A172 (cell line): ENCODE results near the gene DYNLL2. TPM values are rescaled to one million over a fixed set of nuclear protein-coding genes. Genes with fewer than 3 reads are reported as not detected.
"Not testable (repeated sequence)": the region's sequence is repeated elsewhere in the genome, so short reads cannot be mapped to it uniquely, and the experiment has no call there.

Source experiments
- DNase-seq: peaks from one replicate; pipeline ENCODE4 v3.0.0-alpha.2; 2015; ENCODE audit warnings: low spot score
- total RNA-seq: library from RNA; depleted of rRNA; stranded (reverse); fragments of >200 nt; shearing (Covaris generic); gene quantifications from 2 replicates; pipeline ENCODE4 v1.2.3, GENCODE V29; 2014; rRNA removed

Gene DYNLL2
- total RNA-seq = 20.7 and 21.0 TPM in 2 replicates

DNA sequence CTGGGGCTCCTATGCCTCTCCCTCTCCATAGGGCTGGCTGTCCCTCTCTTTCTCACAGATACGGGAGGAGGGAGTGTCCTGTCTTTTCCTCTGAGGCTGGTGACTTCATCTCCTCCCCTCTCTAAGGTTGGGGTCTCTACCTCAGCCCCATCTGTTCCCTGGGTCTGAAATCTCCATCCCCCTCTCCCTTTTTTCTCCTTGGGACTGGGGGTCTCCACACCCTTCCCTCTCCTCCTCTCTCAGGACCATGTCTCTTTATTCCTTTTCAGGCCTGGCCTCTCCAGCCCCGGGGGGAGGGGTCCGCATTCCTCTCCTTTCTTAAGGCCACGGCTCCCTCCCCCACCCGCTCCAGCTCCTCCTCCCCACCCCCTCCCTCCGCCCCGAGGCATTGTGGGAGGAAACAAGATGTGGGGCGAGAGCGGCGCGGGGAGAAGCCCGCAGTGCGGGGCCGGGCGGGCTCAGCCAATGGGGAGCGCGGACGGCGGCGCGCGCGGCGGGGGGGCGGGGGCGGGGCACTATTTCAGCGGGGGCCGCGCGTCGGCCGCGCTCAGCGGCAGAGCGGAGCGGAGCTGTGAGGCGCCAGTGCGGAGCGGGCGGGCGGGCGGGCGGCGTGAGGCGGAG is at the start of gene DYNLL2:
TSS of gene DYNLL2 (plus strand) at position 550 of the 621 bp plus-strand sequence. CDS start 3,672 bp downstream, outside the sequence.
- peak; percentile 67 for DNase-seq

DNA sequence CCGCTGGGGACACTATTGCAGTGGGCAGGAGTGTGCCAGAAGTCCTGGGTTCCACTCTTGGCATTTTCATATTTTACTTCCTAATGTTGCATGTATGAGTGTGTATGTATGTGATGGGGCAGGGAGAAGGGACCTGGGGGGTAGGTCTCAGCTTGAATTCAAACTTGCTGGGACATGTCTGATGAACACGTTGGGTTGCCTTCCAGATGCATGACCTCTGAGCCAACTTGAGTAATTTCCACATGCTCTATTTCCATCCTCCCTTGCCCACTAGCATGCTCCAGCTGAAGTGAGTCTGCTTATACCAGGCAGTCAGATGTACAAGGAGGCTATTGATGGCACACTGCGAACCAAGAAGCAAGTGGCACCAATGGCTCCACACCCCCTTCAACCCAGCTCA is 43.2 kb upstream of the DYNLL2 start:
- DNase-seq = no peak

DNA sequence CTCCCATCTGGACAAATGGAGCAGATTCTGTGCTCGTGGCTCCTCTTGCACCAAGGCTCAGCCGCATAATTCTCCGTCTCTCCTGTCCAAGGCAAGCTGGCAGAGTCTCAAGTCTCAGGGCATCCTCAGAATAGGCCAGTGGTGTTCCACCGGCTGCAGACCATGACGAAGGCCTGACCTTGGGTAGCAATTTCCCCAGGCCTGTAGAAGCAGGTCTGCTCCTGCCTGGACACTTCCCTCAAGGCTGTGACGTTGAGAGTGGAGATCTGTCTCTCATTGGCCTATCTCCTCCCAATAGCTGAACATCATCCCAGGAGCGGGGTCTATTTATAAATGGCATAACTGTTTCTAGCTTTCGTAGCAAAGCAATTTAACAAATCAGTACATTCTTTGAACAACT is 42.8 kb upstream of the DYNLL2 start:
- no peak for DNase-seq

DNA sequence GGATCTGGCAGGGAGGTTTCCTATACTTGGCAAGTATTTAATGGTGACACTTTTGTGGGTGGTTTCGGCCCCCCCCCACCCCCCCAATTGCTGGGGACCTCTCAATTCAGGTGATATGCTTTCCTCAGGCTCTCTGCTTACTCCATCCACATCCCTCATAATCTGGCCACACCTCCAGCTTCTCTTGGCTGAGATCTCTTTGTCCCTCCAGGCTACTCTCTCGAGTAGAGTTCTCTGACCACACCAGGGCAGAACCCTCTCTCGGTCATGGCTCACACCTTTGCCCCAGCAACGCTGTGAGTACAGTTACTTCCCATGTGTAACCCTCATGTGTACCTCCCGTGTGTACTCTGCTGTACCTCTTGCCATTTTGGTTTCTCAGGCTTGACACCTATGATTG is 42.1 kb upstream of the DYNLL2 start:
- no peak for DNase-seq

DNA sequence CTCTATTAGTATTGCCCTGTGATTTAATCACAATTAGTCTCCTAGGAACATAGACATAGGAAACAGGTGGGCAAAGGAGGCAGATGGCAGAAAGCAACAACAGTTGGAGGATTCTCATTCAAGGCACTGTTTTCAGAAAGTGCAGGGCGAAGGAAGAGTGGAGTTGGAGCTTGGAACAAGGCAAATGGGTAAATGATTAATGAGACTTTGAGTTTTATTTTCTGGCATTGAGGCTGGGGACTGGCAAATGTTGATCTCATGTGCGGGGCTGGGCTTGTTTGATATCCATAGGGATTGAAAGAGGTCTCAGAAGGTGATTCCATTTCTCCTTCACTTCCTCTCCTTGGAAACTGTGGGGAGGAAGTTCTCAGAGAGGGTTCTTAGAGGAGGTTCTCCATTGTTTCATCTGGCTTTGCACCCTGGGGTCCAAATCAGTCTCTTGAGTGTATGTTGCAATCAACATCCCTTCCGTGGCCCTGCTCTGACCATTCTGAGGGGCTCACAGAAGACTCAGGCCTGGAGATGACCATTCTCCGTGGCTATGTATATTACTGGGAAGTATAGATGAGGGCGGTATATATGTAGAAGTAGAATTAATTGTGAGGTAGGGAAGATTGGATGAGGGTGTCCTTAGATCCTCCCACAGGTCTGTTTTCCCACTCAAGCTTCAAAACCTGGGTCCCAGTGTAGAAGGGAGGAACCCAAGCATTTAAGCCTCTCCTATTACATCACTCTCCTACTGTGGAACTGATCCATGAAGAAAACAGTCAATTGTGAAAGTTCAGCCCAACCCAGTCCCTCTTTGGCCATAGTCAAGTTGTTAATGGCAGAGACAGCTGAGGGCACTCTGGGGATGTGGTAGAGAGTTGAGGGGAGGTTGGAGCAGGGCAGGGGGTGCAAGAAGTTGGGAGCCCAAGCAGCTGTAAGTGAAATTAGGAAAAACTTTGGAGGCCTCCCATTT is 39.7 kb upstream of the DYNLL2 start:
- DNase-seq = no peak

DNA sequence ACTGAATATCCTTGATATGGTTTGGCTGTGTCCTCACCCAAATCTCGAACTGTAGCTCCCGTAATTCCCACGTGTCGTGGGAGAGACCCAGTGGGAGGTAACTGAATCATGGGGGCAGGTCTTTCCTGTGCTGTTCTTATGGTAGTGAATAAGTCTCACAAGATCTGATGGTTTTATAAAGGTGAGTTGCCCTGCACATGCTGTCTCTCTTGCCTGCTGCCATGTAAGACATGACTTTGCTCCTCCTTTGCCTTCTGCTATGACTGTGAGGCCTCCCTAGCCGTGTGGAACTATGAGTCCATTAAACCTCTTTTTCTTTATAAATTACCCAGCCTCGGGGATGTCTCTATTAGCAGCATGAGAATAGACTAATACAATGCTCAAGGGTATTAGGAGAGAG is 39.0 kb upstream of the DYNLL2 start:
- not testable (repeated sequence) for DNase-seq

DNA sequence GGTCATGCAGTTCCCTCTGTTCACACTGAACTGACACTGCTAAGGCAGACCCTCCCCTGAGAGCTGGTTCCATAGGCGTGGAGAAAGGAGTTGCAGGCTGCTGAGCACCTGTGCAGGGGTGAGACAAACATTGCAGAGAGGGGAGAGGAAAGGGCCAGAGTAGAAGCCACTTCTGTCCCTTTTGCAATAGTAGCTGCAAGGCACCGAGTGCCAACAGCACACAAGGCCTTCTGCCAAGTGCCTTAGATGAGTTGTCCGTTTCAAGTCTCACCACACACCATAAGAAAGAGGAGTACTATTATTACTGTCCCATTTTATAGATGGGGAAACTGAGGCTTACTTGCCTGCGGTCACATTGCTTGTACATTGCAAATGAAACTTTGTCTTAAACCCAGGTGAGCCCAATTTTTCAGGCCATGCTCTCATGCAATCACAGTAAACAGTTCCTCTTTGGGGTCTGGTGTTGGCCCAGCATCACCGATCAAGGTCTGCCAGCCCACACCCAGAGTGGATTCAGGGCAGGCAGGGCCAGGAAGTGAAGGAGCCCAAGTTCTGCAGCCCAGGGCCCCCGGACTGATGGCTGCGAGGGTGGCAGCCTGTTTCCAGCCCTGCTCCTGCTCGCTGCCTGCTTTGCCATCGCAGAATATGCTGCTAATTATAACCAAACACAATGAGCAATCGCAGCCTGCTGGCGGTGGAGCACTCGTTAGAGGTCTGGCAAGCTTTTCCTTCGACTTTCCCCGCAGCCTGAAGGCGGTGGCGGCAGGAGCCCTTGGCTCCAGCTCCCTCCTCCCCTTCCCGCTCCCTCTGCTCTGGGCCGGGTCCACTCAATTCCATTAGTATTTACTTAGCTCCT is 36.8 kb upstream of the DYNLL2 start:
- DNase-seq = no peak

DNA sequence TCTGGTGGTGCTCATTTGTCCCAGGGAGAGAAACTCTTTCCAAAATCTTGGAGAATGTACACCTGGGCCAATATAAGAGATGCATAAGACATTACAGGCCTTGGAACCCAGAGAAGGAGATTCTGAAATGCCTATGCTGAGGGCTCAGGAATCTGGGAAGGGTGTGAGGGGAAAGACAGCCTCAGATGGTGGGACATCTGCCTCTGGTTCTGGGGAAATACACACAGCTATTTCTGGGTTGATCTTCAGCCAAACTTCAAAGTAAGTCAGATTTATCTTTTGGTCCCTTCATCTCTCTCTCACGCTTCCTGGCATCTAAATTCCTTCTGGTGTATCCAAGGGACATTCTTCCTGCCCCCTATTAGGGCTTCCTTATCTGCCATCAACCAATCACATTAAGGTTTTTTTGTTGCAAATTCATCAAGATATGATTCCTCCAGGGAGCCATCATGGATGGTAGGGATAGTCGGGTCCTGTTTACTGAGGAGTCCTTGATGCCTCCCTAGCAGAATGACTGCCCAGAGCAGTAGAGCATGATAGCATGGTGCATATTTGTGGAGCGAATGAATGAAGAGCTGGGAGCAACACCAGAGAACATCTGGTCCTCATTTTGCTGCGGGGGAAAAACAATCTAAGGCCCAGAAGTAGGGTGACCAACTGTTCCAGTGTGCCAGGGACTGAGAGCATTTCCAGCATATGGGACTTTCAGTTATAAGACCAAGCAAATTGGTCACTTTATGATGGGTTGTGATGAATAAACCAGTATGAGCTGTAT is 35.7 kb upstream of the DYNLL2 start:
- no peak for DNase-seq

DNA sequence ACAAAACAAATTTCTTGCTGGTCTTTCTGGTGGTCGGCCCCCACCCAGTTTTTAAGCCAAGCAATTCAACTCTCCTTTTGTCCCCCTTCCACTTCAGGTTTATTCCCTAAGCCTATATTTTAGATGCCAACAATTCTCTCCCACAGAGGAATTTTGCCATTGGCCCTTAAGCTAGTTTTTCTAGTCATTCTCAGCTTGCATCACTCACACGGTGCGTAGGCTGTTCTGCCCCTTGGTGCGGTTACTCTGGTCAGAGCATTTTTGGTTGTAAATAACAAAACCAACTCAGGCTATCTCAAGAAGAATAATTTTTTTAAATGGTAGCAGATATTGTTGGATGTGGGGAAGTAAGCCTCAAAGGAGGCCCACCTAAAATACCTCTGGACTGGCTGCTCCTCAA is 33.7 kb upstream of the DYNLL2 start:
- DNase-seq = no peak

DNA sequence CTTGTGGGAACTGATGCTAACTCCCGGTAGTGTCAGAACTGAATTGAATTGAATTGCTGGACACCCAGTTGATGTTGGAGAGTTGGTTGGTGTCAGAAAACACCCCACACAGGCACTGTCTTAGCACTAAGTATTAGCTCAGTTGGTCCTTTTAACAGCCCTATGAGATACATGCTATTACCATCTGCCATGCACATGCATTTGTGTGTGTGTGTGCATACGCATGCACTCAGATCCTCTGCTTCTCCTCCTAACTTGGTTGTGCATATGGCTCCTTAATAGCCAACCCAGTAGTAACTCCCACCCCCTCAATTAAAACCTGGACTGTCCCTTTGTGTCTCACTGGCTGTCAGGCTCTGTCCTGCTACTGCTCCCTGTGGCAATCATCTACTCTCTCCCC is 32.3 kb upstream of the DYNLL2 start:
- DNase-seq = no peak

DNA sequence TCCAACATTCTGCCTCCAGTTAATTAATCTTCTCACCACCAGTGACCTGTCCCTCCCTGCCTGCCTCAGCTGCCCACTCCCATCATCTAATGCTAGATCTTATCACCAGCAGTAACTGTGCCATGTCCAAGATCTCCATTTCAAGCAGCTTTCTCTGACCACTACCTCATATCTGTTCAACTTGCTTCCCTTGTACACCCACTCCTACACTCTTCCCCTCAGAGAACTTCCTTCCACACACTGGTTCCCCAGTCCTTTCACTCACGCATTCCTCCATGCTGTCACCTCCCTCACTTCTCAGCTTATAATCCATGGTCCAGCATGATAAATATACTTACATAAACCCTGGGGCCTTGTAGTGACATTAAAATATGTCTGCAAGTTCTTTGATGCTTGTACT is 31.8 kb upstream of the DYNLL2 start:
- no peak for DNase-seq

DNA sequence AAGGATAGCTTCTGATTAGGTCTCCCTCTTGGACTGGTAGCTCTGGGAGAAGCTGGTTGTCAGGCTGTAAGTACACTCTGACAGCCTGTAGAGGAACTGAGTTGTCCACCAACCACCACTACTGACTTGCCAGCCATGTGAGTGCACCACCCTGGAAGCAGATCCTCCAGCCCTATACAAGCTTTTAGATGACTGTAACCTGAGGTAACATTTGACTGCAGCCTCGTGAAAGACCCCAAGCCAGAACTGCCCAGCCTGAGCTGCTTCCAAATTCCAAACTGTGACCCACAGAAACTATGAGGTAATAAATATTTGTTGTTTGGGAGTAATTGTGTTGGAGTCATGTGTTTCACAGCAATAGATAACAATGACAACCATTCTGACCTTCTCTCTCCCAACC is 30.8 kb upstream of the DYNLL2 start:
- DNase-seq = no peak

DNA sequence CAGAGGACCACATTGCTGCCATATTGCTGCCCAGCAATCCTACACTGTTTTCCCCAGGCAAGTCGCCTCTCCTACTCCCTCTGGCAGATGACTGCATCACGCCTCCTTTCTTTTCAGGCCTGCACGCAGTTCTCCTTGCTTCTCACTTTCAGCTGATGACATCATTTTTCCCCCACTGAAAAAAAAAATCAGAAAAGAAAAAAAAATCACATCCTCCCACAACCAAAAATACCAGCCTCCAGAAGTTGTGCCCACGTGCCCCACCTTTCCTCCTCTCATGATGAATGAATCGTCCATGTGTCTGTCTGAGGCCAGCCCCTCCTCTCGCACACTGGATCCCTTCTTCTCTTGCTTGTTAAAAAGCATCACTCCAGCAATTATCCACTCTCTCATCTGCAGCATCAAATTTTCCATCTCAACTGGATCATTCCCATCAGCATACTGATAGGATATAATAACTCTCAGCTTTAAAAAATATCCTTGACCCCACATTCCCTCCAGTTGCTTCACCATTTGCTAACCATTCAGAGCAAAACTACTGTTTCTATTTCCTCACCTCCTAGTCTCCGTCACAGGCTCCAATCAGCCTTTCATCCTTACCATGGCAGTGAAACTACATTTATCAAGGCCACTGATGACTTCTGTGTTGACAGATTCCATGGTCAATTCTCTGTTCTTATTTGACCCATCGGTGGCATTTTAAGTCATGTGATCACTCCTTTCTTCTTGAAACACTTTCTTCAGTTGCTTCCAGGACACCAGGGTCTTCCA is 30.1 kb upstream of the DYNLL2 start:
- no peak for DNase-seq

DNA sequence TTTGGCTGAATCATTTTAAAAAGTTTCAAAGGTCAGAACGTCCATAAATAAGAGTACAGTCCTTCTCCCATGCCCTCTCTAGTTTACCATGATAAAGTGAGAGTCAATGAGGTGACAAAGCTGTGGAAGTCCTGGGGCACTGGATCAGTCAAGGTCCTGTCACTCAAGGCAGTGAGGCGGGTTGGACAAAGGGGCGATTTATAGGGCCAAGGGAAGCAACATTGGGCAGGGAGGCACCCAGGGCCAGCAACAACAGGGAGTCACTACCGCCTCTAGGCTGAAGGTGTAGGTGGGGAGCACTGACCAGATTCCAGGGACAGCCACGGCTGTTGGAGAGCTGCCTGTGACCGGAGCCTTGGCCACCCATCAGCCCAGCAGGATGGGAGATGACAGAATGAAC is 28.6 kb upstream of the DYNLL2 start:
- no peak for DNase-seq

DNA sequence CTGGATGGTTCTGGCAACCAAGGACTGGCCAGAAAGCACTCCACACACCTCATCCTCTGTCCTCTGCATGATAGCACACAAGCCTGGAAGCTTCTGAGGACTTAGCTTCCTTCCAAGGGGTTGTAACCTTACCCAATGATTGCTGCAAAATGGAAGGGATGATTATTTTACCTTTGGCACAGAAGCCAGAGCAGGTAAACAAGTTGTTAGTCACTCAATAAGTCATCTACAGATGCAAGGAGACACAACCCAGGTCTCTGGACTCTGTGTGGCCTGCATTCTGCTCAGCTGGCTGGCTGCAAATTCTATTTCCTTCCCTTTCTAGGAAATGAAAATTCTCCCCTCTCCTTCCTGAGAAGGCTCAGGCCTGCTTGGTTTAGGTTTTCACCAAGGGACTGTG is 26.7 kb upstream of the DYNLL2 start:
- DNase-seq = no peak

DNA sequence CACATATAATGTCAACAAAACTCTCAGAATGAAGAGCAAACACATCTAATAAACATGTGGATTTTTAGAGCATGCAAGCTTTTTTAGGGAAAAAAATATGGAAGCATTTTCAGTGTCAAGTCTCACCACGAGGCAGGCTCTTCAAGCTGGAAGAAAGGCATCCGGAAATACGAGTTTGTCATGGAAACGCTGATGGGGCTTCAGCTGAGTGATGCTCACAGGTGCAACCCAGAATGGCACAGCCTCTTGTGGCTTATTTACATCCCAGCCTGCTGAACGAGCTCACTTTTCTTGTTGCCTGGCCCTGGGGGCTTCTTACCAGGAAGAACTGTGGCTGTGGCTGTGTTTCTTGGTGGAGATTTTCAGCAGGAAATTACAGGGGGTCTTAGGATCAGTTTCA is 24.1 kb upstream of the DYNLL2 start:
- no peak for DNase-seq

DNA sequence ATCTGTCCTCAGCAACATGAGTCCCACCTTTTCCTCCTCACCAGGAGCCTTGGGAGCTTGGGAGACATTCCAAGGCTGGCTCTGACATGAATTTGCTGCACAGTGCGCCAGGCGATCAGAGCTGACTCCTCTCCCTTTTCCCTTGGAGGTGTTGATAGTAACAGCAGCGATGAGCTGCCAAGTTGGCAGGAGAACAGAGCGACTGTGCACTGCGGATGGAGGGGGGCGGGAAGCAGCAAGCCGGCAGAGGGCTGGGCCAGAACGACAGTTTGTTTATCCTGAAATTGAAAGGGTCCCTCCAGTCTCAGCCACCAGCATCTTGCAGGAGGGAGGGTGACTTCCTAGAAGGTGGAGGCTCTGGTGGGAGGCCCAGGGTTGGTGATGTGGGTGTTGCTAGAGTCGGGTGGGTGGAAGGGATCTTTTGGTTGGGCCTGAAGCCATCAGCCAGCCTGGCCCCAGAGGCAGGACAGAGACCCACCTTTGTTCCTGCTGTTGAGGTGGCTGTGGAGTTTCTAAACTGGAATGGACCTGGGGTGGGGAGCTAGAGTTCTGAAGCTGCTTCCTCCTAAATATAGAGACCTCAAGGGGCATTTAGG is 22.5 kb upstream of the DYNLL2 start:
- DNase-seq = peak; percentile 3

DNA sequence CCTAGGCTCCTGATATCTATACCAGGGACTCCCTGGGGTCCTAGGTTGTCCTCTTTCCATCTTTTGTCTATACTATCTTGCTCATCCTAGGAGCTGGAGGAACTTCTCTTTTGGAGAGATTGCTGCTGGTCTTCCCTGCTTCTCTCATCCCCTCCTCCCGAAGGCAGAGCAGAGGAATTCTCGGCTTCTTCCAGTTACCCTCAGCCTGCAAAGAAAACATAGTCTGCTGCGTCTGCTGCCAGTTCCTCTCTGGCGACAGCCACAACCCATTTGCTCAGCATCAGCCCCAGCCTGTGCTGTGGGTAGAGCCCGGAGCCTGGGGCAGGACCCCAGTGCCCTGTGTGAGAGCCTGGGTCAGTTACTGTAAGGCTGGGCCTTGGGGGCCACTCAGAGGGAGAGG is 21.5 kb upstream of the DYNLL2 start:
- no peak for DNase-seq

DNA sequence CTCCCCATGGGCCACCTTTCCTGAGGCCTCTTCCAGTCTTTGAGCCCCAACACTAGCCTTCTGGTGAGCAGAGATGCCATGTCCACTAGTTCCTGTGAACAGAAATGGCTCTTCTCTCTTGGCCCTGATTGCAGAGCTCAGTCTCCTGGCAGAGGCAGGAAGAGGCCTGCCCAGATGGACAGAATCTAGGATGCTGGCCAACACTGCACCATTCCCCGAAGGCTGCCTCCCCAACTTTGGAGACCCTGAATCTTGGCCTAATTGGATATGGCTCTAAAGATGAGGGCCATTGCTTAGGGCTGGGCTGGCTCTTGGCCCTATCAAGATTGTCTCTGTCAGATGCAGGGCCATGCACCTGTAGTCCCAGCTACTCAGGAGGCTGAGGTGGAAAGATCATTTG is 18.0 kb upstream of the DYNLL2 start:
- no peak for DNase-seq

DNA sequence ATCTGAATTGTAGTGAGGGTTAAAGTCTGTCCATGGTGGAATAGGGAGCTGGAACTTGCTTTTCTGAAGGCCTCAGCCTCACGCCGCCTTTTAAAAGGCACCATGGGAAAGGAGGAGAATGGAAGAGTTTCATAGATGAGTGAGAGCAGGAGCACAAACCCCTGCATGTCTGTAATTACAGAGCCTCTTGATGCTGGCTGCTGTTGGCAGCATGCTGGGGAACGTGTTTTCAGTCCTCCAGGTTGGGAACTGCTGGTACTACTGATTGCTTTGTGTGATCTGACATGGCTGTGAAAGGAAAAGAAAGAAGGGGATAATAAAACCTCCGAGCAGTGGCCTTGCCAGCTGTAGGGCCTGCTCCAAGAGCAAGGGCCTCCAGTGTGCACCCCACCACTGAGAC is 16.8 kb upstream of the DYNLL2 start:
- DNase-seq = no peak
